ENCODE data around the gene IRGQ. TPM values are rescaled to one million over a fixed set of nuclear protein-coding genes. Genes with fewer than 3 reads are reported as not detected.
A peak's percentile ranks its signal among the peaks of the same experiment; 100 is the strongest.
"Not testable (repeated sequence)": the region's sequence is repeated elsewhere in the genome, so short reads cannot be mapped to it uniquely, and the experiment has no call there.

The IRGQ gene
- total and polyA plus RNA-seq, 4 donors: 25.2 to 60.9 (median 45.9) TPM

GRCh38 chr19:43600326-43600725, 4.4 kb upstream of the IRGQ start:
- not testable (repeated sequence) for DNase-seq (ENCODE audit: low read depth in 4 of 6, low spot score in 6 of 6); H3K27me3 ChIP-seq (ENCODE audit: control insufficient read depth, insufficient read depth, low read length); H3K4me3 ChIP-seq (ENCODE audit: low read depth, low read length); H3K9me3 ChIP-seq (ENCODE audit: control insufficient read depth, insufficient read depth, low read length); H3K27ac ChIP-seq (ENCODE audit: low read depth, low read length)
- WGBS (ENCODE audit: insufficient coverage): 74% methylated on average over 3 of the region's 5 CpGs
- Histone ChIP-seq H3K36me3 (ENCODE audit: control insufficient read depth, insufficient read depth, low read length) (peaks cover 25% of the 10 kb centered on the region), H3K4me1 (ENCODE audit: control insufficient read depth, insufficient read depth, low read length) (peaks cover 19% of the 10 kb centered on the region)

DNA sequence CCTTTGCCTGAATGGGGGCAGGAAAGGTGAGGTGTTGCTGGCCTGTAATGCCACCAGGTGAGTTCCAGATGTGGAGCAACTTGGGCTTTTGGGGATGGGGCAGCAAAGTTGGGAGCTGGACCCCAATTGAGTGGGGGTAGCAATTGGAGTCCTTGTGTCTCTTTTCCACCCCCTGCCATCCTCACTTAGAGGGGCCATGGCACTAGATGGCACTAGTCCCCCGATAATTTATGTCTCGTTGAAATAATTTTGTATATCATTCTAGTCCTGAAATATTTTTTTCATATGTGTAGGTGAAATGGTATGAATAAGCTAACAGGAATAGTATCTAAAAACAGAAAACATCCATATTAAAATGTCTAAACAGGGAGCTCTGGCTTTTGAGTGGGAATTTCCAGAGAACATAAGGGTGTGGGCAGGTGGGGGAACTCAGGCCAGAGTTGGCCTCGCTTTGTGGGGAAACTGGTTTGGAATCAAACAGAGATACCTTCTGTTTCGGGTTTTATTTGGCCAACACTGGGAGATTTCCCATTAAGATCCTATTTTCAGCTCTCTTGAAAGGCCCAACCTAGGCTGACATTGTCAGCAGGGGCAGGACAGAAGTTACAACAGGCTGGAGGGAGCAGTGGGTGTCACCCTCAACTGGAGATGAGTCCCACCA, 3.8 kb upstream of the IRGQ start:
- Histone ChIP-seq H3K4me3 (ENCODE audit: low read depth, low read length) (no peak overlapping the region), H3K9me3 (ENCODE audit: control insufficient read depth, insufficient read depth, low read length) (no peaks in the 10 kb centered on the region), H3K4me1 (ENCODE audit: control insufficient read depth, insufficient read depth, low read length) (peaks cover 25% of the 10 kb centered on the region), H3K36me3 (ENCODE audit: control insufficient read depth, insufficient read depth, low read length) (peaks cover 28% of the 10 kb centered on the region), H3K27me3 (ENCODE audit: control insufficient read depth, insufficient read depth, low read length) (no peaks in the 10 kb centered on the region), H3K27ac (ENCODE audit: low read depth, low read length) (no peak overlapping the region)
- 89% methylated on average over 2 of the region's 4 CpGs for WGBS (ENCODE audit: insufficient coverage)
- DNase-seq (ENCODE audit: low read depth in 4 of 6, low spot score in 6 of 6): no peak

- DNase-seq (ENCODE audit: low read depth in 4 of 6, low spot score in 6 of 6): no peak
- H3K4me1 ChIP-seq (ENCODE audit: control insufficient read depth, insufficient read depth, low read length): peaks cover 36% of the 10 kb centered on the region
- no peak overlapping the region for H3K27ac ChIP-seq (ENCODE audit: low read depth, low read length)
- 94% methylated on average over 19 of the region's 19 CpGs for WGBS (ENCODE audit: insufficient coverage)
- H3K4me3 ChIP-seq (ENCODE audit: low read depth, low read length): no peak overlapping the region
- no peaks in the 10 kb centered on the region for H3K9me3 ChIP-seq (ENCODE audit: control insufficient read depth, insufficient read depth, low read length)
- peaks cover 39% of the 10 kb centered on the region for H3K36me3 ChIP-seq (ENCODE audit: control insufficient read depth, insufficient read depth, low read length)
- no peaks in the 10 kb centered on the region for H3K27me3 ChIP-seq (ENCODE audit: control insufficient read depth, insufficient read depth, low read length)
Measured at GRCh38 chr19:43598445-43599240, 2.7 kb upstream of the IRGQ start.

GRCh38 chr19:43597876-43598275, 1.9 kb upstream of the IRGQ start:
- no peak for DNase-seq (ENCODE audit: low read depth in 4 of 6, low spot score in 6 of 6)
- H3K36me3 ChIP-seq (ENCODE audit: control insufficient read depth, insufficient read depth, low read length): peaks cover 43% of the 10 kb centered on the region
- H3K9me3 ChIP-seq (ENCODE audit: control insufficient read depth, insufficient read depth, low read length): no peaks in the 10 kb centered on the region
- H3K4me1 ChIP-seq (ENCODE audit: control insufficient read depth, insufficient read depth, low read length): peaks cover 43% of the 10 kb centered on the region
- 46% methylated on average over 3 of the region's 5 CpGs for WGBS (ENCODE audit: insufficient coverage)
- no peak overlapping the region for H3K27ac ChIP-seq (ENCODE audit: low read depth, low read length)
- H3K27me3 ChIP-seq (ENCODE audit: control insufficient read depth, insufficient read depth, low read length): no peaks in the 10 kb centered on the region
- no peak overlapping the region for H3K4me3 ChIP-seq (ENCODE audit: low read depth, low read length)

GRCh38 chr19:43596842-43597461, 1.0 kb upstream of the IRGQ start:
- peak overlapping the region; percentile 97 for H3K27ac ChIP-seq (ENCODE audit: low read depth, low read length)
- peaks cover 49% of the 10 kb centered on the region for H3K36me3 ChIP-seq (ENCODE audit: control insufficient read depth, insufficient read depth, low read length)
- no peaks in the 10 kb centered on the region for H3K9me3 ChIP-seq (ENCODE audit: control insufficient read depth, insufficient read depth, low read length)
- H3K4me3 ChIP-seq (ENCODE audit: low read depth, low read length): peak overlapping the region; percentile 81
- peaks cover 43% of the 10 kb centered on the region for H3K4me1 ChIP-seq (ENCODE audit: control insufficient read depth, insufficient read depth, low read length)
- DNase-seq (ENCODE audit: low read depth in 4 of 6, low spot score in 6 of 6): no peak
- H3K27me3 ChIP-seq (ENCODE audit: control insufficient read depth, insufficient read depth, low read length): no peaks in the 10 kb centered on the region
- 21% methylated on average over 4 of the region's 7 CpGs for WGBS (ENCODE audit: insufficient coverage)

- Histone ChIP-seq H3K27ac (ENCODE audit: low read depth, low read length) (peak overlapping the region; percentile 96), H3K27me3 (ENCODE audit: control insufficient read depth, insufficient read depth, low read length) (no peaks in the 10 kb centered on the region), H3K36me3 (ENCODE audit: control insufficient read depth, insufficient read depth, low read length) (peaks cover 57% of the 10 kb centered on the region), H3K4me3 (ENCODE audit: low read depth, low read length) (peak overlapping the region; percentile 81), H3K9me3 (ENCODE audit: control insufficient read depth, insufficient read depth, low read length) (no peaks in the 10 kb centered on the region), H3K4me1 (ENCODE audit: control insufficient read depth, insufficient read depth, low read length) (peaks cover 43% of the 10 kb centered on the region)
- 3% methylated on average over 18 of the region's 18 CpGs for WGBS (ENCODE audit: insufficient coverage)
- no peak for DNase-seq (ENCODE audit: low read depth in 4 of 6, low spot score in 6 of 6)
Measured at GRCh38 chr19:43595605-43595998, 332 bp downstream of the IRGQ start.

- Histone ChIP-seq H3K27me3 (ENCODE audit: control insufficient read depth, insufficient read depth, low read length) (no peaks in the 10 kb centered on the region), H3K4me1 (ENCODE audit: control insufficient read depth, insufficient read depth, low read length) (peaks cover 43% of the 10 kb centered on the region), H3K4me3 (ENCODE audit: low read depth, low read length) (peak overlapping the region; percentile 81), H3K36me3 (ENCODE audit: control insufficient read depth, insufficient read depth, low read length) (peaks cover 60% of the 10 kb centered on the region), H3K9me3 (ENCODE audit: control insufficient read depth, insufficient read depth, low read length) (no peaks in the 10 kb centered on the region), H3K27ac (ENCODE audit: low read depth, low read length) (peak overlapping the region; percentile 96)
- peak in 2 of 6 donors; percentile 70 to 80 for DNase-seq (ENCODE audit: low read depth in 4 of 6, low spot score in 6 of 6)
- WGBS (ENCODE audit: insufficient coverage): under 1% methylated on average over 64 of the region's 64 CpGs
Measured at GRCh38 chr19:43594710-43595604, 977 bp downstream of the IRGQ start.

DNA sequence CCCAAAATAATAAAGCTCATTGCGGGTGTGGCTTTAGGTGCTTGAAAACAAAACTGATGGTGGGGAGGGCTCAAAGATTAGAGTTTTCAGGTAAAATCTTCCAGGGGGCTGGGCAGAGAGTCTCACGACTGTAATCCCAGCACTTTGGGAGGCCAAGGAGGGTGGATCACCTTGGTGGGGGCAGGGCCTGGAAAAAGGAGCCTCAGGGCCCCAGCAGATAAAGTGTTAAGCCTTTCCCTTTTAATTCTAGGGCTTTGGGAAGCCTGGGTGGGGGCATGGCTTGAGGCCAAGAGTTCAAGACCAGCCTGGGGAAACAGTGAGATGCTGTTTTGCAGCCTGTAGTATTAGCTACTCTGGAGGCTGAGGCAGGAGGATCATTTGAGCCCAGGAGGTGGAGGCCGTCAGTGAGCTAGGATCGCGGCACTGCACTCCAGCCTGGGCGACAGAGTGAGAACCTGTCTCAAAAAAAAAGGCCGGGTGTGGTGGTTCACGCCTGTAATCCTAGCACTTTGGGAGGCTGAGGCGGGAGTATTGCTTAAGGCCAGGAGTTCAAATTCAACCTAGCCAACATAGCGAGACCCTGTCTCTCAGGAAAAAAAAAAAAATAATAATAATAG, 1.7 kb downstream of the IRGQ start:
- no peaks in the 10 kb centered on the region for H3K9me3 ChIP-seq (ENCODE audit: control insufficient read depth, insufficient read depth, low read length)
- no peak for DNase-seq (ENCODE audit: low read depth in 4 of 6, low spot score in 6 of 6)
- H3K4me1 ChIP-seq (ENCODE audit: control insufficient read depth, insufficient read depth, low read length): peaks cover 43% of the 10 kb centered on the region
- no peaks in the 10 kb centered on the region for H3K27me3 ChIP-seq (ENCODE audit: control insufficient read depth, insufficient read depth, low read length)
- H3K27ac ChIP-seq (ENCODE audit: low read depth, low read length): no peak overlapping the region
- peaks cover 65% of the 10 kb centered on the region for H3K36me3 ChIP-seq (ENCODE audit: control insufficient read depth, insufficient read depth, low read length)
- H3K4me3 ChIP-seq (ENCODE audit: low read depth, low read length): peak overlapping the region; percentile 81
- WGBS (ENCODE audit: insufficient coverage): 92% methylated on average over 6 of the region's 10 CpGs
